Esophagus squamous epithelium (tissue), 4 donors: ENCODE data around the gene ANXA5.

Experiments used
- POLR2A ChIP-seq, 4 donors: fragments of 450-650 bp; IDR thresholded peaks; one replicate each; pipeline ENCODE4 v1.6.1; 2017; ENCODE audit warnings: antibody characterized with exemption in 4 of 4, mild to moderate bottlenecking in 4 of 4, moderate library complexity in 3 of 4
- TF ChIP-seq, protein P1 (sequence below), 6 experiments: fragments of 450-650 bp in 4 of 6; fragments of 200-600 bp in 2 of 6; sonication (generic) in 2 of 6; IDR thresholded peaks; one replicate each; pipeline ENCODE4 v1.5.1; 2016 to 2019; ENCODE audit warnings: antibody characterized with exemption in 6 of 6, mild to moderate bottlenecking in 4 of 6, moderate library complexity in 4 of 6

DNA sequence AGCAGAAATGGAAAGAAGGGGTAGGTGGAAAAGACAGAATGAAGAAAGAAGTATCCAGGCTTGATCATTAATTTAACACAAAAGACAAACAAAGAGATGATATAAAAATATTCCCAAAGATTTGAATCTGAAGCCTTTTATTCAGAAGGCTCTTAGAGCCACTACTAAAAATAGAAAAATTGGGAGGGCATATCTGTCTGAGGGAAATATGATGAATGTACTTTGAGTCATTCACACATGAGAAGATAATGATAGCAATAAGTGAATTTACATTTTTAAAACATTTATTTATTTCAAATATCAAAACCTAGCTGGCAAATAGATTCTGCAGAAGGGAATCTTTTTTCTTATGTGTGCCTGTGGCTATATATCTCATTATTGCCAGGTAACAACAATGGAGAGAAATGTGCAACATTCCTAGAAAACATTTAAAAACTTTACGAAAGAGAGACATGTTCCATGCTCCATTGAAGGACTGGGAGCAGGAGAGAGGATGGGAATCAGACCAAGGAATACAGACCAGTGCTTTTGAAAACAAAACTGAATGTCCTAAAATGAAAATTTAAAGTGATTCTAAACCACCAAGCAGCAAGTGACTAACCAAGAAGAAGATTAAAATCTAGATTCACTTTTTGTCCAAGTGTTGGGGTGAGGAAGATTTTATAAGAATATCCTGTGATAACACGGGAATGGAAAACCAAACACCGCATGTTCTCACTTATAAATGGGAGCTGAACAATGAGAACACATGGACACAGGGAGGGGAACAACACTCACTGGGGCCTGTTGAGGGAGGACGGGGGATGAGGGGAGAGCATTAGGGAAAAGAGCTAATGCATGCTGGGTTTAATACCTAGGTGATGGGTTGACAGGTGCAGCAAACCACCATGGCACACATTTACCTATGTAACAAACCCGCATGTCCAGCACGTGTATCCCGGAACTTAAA lies 41.2 kb downstream of the ANXA5 start:
- no peak for TF ChIP-seq POLR2A (IDR thresholded peaks at IDR 0.05)
- TF ChIP-seq, protein P1, sequence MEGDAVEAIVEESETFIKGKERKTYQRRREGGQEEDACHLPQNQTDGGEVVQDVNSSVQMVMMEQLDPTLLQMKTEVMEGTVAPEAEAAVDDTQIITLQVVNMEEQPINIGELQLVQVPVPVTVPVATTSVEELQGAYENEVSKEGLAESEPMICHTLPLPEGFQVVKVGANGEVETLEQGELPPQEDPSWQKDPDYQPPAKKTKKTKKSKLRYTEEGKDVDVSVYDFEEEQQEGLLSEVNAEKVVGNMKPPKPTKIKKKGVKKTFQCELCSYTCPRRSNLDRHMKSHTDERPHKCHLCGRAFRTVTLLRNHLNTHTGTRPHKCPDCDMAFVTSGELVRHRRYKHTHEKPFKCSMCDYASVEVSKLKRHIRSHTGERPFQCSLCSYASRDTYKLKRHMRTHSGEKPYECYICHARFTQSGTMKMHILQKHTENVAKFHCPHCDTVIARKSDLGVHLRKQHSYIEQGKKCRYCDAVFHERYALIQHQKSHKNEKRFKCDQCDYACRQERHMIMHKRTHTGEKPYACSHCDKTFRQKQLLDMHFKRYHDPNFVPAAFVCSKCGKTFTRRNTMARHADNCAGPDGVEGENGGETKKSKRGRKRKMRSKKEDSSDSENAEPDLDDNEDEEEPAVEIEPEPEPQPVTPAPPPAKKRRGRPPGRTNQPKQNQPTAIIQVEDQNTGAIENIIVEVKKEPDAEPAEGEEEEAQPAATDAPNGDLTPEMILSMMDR (IDR thresholded peaks at IDR 0.05), result no peak
